HL-60 (cell line): ENCODE measurements around the gene RHEX.

Experiments used
- DNase-seq, 2 experiments: peaks; one replicate each; pipeline ENCODE4 v3.0.0-alpha.2; 2010 to 2020; ENCODE audit warnings: low read depth in 1 of 2, low spot score in 1 of 2
- H3K27ac ChIP-seq: fragments of 250-450 bp; sonication (Bioruptor Pico); replicated peaks from 2 replicates; pipeline ENCODE4 v1.5.1; 2020; ENCODE audit warnings: mild to moderate bottlenecking, moderate library complexity
- H3K27me3 ChIP-seq: fragments of 250-450 bp; sonication (Bioruptor Pico); 2 replicates; pipeline ENCODE4 v1.5.1; 2021; ENCODE audit warnings: mild to moderate bottlenecking, moderate library complexity; ENCODE audit not compliant: insufficient read depth, poor library complexity, severe bottlenecking
- H3K4me3 ChIP-seq: replicated peaks from 2 replicates; pipeline ENCODE4 v1.5.1; 2011; ENCODE audit warnings: mild to moderate bottlenecking, control low read depth, low read length; ENCODE audit not compliant: insufficient read depth
- GABPA ChIP-seq: IDR thresholded peaks from 2 replicates; pipeline ENCODE4 v1.6.1; 2012; ENCODE audit warnings: low read depth
- POLR2AphosphoS5 ChIP-seq: IDR thresholded peaks from 2 replicates; pipeline ENCODE4 v1.6.1; 2012; ENCODE audit warnings: low read depth
- SPI1 ChIP-seq: IDR thresholded peaks from 2 replicates; pipeline ENCODE4 v1.6.1; 2012; ENCODE audit warnings: low read depth, mild to moderate bottlenecking, borderline replicate concordance
- TF ChIP-seq, protein P1 (sequence below): IDR thresholded peaks from one replicate; pipeline ENCODE4 v1.5.1; 2011; ENCODE audit warnings: low read length, control low read depth, inconsistent platforms; ENCODE audit not compliant: insufficient read depth
- TF ChIP-seq, protein P2 (sequence below): IDR thresholded peaks from 2 replicates; pipeline ENCODE4 v1.6.1; 2012; ENCODE audit warnings: low read depth; ENCODE audit not compliant: insufficient replicate concordance

Gene RHEX

DNA sequence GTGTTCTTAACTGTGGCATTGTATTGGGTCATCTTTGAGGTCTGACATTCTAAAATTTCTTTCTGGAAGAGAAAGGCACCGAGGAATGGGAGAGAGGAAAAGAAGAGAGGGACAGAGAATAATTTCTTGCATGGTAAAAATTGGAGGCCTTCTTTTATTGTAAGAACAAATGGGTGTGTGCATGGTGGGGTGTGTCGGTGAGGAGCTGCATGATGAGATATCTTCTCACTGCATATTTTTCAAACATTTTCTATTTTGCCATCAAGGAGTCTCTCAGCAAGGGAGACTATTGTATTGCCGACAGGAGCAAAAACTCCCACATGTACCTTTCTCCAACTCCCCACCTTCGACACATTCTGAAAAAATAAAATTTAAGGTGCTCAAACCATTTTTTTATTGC lies 22.8 kb upstream of the RHEX start:
- Histone ChIP-seq H3K4me3 (no peak overlapping the region), H3K27me3 (no peaks in the 10 kb centered on the region), H3K27ac (peak overlapping the region; percentile 19; the same call in 1 of the 2 replicates)
- no peak for TF ChIP-seq SPI1
- TF ChIP-seq GABPA, result no peak
- TF ChIP-seq POLR2AphosphoS5, result no peak
- TF ChIP-seq, protein P1, sequence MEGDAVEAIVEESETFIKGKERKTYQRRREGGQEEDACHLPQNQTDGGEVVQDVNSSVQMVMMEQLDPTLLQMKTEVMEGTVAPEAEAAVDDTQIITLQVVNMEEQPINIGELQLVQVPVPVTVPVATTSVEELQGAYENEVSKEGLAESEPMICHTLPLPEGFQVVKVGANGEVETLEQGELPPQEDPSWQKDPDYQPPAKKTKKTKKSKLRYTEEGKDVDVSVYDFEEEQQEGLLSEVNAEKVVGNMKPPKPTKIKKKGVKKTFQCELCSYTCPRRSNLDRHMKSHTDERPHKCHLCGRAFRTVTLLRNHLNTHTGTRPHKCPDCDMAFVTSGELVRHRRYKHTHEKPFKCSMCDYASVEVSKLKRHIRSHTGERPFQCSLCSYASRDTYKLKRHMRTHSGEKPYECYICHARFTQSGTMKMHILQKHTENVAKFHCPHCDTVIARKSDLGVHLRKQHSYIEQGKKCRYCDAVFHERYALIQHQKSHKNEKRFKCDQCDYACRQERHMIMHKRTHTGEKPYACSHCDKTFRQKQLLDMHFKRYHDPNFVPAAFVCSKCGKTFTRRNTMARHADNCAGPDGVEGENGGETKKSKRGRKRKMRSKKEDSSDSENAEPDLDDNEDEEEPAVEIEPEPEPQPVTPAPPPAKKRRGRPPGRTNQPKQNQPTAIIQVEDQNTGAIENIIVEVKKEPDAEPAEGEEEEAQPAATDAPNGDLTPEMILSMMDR, result no peak
- TF ChIP-seq, protein P2, sequence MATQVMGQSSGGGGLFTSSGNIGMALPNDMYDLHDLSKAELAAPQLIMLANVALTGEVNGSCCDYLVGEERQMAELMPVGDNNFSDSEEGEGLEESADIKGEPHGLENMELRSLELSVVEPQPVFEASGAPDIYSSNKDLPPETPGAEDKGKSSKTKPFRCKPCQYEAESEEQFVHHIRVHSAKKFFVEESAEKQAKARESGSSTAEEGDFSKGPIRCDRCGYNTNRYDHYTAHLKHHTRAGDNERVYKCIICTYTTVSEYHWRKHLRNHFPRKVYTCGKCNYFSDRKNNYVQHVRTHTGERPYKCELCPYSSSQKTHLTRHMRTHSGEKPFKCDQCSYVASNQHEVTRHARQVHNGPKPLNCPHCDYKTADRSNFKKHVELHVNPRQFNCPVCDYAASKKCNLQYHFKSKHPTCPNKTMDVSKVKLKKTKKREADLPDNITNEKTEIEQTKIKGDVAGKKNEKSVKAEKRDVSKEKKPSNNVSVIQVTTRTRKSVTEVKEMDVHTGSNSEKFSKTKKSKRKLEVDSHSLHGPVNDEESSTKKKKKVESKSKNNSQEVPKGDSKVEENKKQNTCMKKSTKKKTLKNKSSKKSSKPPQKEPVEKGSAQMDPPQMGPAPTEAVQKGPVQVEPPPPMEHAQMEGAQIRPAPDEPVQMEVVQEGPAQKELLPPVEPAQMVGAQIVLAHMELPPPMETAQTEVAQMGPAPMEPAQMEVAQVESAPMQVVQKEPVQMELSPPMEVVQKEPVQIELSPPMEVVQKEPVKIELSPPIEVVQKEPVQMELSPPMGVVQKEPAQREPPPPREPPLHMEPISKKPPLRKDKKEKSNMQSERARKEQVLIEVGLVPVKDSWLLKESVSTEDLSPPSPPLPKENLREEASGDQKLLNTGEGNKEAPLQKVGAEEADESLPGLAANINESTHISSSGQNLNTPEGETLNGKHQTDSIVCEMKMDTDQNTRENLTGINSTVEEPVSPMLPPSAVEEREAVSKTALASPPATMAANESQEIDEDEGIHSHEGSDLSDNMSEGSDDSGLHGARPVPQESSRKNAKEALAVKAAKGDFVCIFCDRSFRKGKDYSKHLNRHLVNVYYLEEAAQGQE, result no peak
- DNase-seq, result no peak

DNA sequence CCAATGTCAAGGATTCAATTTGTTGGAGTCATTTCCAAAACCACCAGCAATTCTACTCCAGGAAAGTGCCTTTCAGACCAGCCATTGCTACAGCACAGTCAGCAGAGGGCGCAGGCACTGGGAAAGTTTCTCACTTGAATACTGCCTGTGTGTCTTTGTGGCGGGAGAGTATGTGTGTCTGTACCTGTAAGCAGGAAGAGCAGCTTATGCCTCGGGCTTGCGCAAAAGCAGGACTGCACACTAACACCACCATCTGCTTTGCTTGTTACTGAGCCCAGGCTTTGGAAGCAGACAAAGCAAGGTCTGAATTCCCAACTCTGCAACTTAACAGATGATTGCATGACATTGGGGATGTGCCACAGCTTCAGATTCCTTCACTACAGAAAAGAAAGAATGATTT lies 22.3 kb upstream of the RHEX start:
- peak overlapping the region; percentile 19; the same call in 1 of the 2 replicates for H3K27ac ChIP-seq

DNA sequence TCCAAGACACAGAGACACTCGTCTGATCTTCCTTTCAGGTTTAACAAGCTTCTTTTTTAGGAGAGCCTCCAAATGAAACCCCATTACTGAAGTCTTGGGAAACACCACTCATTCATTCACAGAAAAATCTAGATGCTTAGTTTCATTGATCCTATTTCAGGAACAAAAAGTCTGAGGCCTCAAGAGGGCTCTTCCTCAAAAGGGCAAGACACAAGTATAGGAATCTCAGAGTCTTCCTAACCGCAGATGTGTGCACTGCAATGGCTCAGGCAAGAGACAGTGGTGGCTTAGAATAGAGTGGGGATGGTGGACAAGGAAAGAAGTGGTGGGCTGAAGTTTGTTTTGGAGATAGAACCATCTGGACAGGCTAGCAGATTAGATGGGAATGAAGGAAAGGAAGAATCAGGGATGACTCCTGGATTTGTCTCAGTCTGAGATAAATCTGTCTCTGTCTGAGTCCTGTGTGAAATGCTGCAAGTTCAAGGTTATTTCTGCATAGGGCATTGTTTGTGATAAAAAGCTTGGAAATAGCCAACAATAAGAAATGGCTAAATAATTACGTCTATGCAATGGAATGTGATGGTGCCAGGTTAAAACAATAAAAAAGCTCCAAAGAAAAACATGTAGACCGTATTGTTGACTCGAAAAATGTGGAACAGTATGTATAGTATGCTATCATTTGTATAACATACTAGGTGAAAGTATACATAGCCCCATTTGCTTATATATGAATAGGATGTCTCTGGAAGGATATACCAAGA lies 20.4 kb upstream of the RHEX start:
- Histone ChIP-seq H3K27me3 (no peaks in the 10 kb centered on the region), H3K27ac (no peak overlapping the region), H3K4me3 (no peak overlapping the region)
- TF ChIP-seq, protein P1, result no peak
- TF ChIP-seq POLR2AphosphoS5, result no peak
- 0 out of 2 replicates have a peak, but pooled peaks have one; percentile 45 for TF ChIP-seq SPI1
- TF ChIP-seq GABPA, result no peak
- DNase-seq, result peak in 1 of 2 experiments; percentile 37

More for the DNA sequence above, 22.3 kb upstream of the RHEX start:
- DNase-seq, result peak; percentile 80 to 92
- Histone ChIP-seq H3K27me3 (no peaks in the 10 kb centered on the region), H3K4me3 (no peak overlapping the region)
- TF ChIP-seq POLR2AphosphoS5, result no peak
- TF ChIP-seq, protein P1, result peak; percentile 90
- no peak for TF ChIP-seq GABPA
- TF ChIP-seq, protein P2, result no peak
